KMS-11 (cell line): ENCODE results near the gene GATA2.

Experiments
- H2AFZ ChIP-seq: fragments of 200-600 bp; sonication (generic); 2 replicates; pipeline ENCODE4 v1.6.1; 2016; ENCODE audit warnings: antibody characterized with exemption, mixed run types, low read depth
- H3K27ac ChIP-seq: fragments of 200-600 bp; sonication (generic); 2 replicates; pipeline ENCODE4 v1.6.1; 2016; ENCODE audit warnings: mild to moderate bottlenecking, mixed run types
- H3K27me3 ChIP-seq: fragments of 200-600 bp; sonication (generic); 2 replicates; pipeline ENCODE4 v1.6.1; 2017; ENCODE audit warnings: mild to moderate bottlenecking, low read depth, mixed run types, moderate library complexity; ENCODE audit not compliant: insufficient read depth
- H3K36me3 ChIP-seq: fragments of 200-600 bp; sonication (generic); 2 replicates; pipeline ENCODE4 v1.6.1; 2017; ENCODE audit warnings: mild to moderate bottlenecking, mixed run types; ENCODE audit not compliant: insufficient read depth
- H3K4me1 ChIP-seq: fragments of 200-600 bp; sonication (generic); 2 replicates; pipeline ENCODE4 v1.6.1; 2016; ENCODE audit warnings: mild to moderate bottlenecking, low read depth, mixed run types; ENCODE audit not compliant: poor library complexity, severe bottlenecking
- H3K4me2 ChIP-seq: fragments of 200-600 bp; sonication (generic); 2 replicates; pipeline ENCODE4 v1.7.0; 2016; ENCODE audit warnings: mild to moderate bottlenecking, mixed run types
- H3K4me3 ChIP-seq: fragments of 200-600 bp; sonication (generic); IDR thresholded peaks from 2 replicates; pipeline ENCODE4 v1.6.1; 2017; ENCODE audit warnings: low read depth, low read length, mixed read lengths; ENCODE audit not compliant: insufficient read depth
- H3K79me2 ChIP-seq: fragments of 200-600 bp; sonication (generic); 2 replicates; pipeline ENCODE4 v1.6.1; 2016; ENCODE audit warnings: low read depth, mixed run types; ENCODE audit not compliant: insufficient read depth
- H3K9ac ChIP-seq: fragments of 200-600 bp; sonication (generic); 2 replicates; pipeline ENCODE4 v1.6.1; 2016; ENCODE audit warnings: mild to moderate bottlenecking, mixed run types
- H4K20me1 ChIP-seq: fragments of 200-600 bp; sonication (generic); 2 replicates; pipeline ENCODE4 v1.6.1; 2016; ENCODE audit warnings: mild to moderate bottlenecking, mixed run types; ENCODE audit not compliant: insufficient read depth
- TF ChIP-seq, protein P1 (sequence below): fragments of 200-600 bp; sonication (generic); conservative IDR thresholded peaks from 2 replicates; pipeline ENCODE4 v1.6.1; 2017; ENCODE audit warnings: low read depth, mild to moderate bottlenecking, antibody characterized with exemption, low read length, moderate library complexity, mixed read lengths

Gene GATA2

GRCh38 chr3:128464702-128465101 lies 28.3 kb downstream of the GATA2 start:
- Histone ChIP-seq H3K4me1 (no peaks in the 10 kb centered on the region), H3K9ac (no peak overlapping the region), H3K79me2 (no peaks in the 10 kb centered on the region), H3K36me3 (no peaks in the 10 kb centered on the region), H3K27me3 (peaks cover 93% of the 10 kb centered on the region), H3K4me3 (no peak overlapping the region), H3K4me2 (no peak overlapping the region), H2AFZ (no peak overlapping the region), H4K20me1 (no peaks in the 10 kb centered on the region), H3K27ac (no peak overlapping the region)
- TF ChIP-seq, protein P1, sequence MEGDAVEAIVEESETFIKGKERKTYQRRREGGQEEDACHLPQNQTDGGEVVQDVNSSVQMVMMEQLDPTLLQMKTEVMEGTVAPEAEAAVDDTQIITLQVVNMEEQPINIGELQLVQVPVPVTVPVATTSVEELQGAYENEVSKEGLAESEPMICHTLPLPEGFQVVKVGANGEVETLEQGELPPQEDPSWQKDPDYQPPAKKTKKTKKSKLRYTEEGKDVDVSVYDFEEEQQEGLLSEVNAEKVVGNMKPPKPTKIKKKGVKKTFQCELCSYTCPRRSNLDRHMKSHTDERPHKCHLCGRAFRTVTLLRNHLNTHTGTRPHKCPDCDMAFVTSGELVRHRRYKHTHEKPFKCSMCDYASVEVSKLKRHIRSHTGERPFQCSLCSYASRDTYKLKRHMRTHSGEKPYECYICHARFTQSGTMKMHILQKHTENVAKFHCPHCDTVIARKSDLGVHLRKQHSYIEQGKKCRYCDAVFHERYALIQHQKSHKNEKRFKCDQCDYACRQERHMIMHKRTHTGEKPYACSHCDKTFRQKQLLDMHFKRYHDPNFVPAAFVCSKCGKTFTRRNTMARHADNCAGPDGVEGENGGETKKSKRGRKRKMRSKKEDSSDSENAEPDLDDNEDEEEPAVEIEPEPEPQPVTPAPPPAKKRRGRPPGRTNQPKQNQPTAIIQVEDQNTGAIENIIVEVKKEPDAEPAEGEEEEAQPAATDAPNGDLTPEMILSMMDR, result no peak

DNA sequence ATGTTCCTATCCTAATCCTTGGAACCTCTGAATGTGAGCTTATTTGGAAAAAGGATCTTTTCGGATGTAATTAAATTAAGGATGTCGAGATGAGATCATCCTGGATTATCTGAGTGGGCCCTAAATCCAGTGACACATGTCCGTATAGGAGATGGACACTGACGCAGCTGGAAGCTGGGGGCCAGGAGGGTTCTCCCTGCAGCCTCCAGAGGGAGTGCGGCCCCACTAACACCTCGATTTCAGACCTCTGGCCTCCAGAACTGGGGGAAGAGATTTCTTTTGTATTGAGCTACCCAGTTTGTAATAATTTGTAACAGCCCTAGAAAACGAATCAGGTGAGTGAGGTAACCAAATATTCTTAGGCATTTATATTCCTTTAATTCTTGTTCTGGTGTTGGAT lies 28.8 kb downstream of the GATA2 start:
- no peaks in the 10 kb centered on the region for H4K20me1 ChIP-seq
- peaks cover 95% of the 10 kb centered on the region for H3K27me3 ChIP-seq
- H3K9ac ChIP-seq, result no peak overlapping the region
- TF ChIP-seq, protein P1, result 0 out of 2 replicates have a peak, but pooled peaks have one; percentile 9
- no peaks in the 10 kb centered on the region for H3K4me1 ChIP-seq
- no peaks in the 10 kb centered on the region for H3K36me3 ChIP-seq
- no peak overlapping the region for H3K4me3 ChIP-seq
- H3K79me2 ChIP-seq, result no peaks in the 10 kb centered on the region
- H2AFZ ChIP-seq, result no peak overlapping the region
- H3K27ac ChIP-seq, result no peak overlapping the region
- H3K4me2 ChIP-seq, result no peak overlapping the region

GRCh38 chr3:128463771-128464170 lies 29.2 kb downstream of the GATA2 start:
- H3K4me3 ChIP-seq, result no peak overlapping the region

GRCh38 chr3:128463354-128463753 lies 29.6 kb downstream of the GATA2 start:
- Histone ChIP-seq H3K4me3 (no peak overlapping the region), H3K4me1 (no peaks in the 10 kb centered on the region), H4K20me1 (no peaks in the 10 kb centered on the region), H3K27me3 (peaks cover 95% of the 10 kb centered on the region), H3K36me3 (no peaks in the 10 kb centered on the region), H2AFZ (no peak overlapping the region), H3K27ac (no peak overlapping the region), H3K4me2 (no peak overlapping the region), H3K9ac (no peak overlapping the region), H3K79me2 (no peaks in the 10 kb centered on the region)
- TF ChIP-seq, protein P1, result no peak

More at GRCh38 chr3:128463771-128464170, 29.2 kb downstream of the GATA2 start:
- no peaks in the 10 kb centered on the region for H3K36me3 ChIP-seq
- H3K9ac ChIP-seq, result no peak overlapping the region
- H4K20me1 ChIP-seq, result no peaks in the 10 kb centered on the region
- H3K27ac ChIP-seq, result no peak overlapping the region
- H3K4me2 ChIP-seq, result no peak overlapping the region
- peaks cover 95% of the 10 kb centered on the region for H3K27me3 ChIP-seq
- no peaks in the 10 kb centered on the region for H3K4me1 ChIP-seq
- no peak overlapping the region for H2AFZ ChIP-seq
- TF ChIP-seq, protein P1, result no peak
- H3K79me2 ChIP-seq, result no peaks in the 10 kb centered on the region
